ENCODE measurements around the gene PARP6.
A peak's percentile ranks its signal among the peaks of the same experiment; 100 is the strongest.
"Not testable (repeated sequence)": the region's sequence is repeated elsewhere in the genome, so short reads cannot be mapped to it uniquely, and the experiment has no call there.

PARP6 gene

DNA sequence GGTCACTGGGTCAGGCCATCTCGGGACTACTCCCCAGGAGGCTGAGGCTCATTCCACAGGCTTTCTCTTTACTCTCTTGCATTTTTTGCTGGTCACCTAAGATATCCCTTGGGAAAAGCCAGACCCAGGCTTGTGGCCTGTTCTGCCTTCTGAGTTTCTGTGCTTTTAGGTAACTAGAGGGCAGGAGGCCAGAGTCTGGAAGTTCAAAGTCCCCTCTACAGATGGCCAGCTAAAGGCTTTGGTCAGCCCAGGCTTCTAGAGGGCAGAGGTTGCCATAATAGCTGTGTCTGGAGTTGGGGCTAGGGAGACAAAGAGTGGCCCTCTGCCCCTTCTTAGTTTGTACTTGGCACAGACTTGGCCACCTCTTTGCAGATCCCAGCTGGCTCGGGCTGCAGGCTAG lies 8.4 kb upstream of the PARP6 start:
- DNase-seq (ENCODE audit: low spot score): no peak

DNA sequence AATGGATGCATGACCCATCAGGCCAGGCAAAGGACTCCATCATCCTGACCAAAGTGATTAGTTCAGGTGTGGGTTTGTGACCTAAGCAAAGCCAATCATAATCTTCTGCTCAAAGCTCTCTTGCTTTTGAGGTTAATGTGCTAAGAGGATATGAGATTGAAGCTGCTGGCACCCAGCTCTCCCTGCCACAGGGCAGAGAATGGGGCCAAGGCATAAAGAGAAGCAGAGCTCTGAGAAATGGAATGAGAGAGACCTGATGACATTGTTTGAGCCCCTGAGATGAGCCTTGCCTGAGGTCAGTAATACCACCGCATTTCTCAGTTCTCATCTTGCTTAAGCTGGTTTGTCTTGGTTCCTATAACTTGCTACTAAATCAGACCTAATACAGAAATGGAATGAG lies 6.4 kb upstream of the PARP6 start:
- DNase-seq (ENCODE audit: low spot score): no peak

DNA sequence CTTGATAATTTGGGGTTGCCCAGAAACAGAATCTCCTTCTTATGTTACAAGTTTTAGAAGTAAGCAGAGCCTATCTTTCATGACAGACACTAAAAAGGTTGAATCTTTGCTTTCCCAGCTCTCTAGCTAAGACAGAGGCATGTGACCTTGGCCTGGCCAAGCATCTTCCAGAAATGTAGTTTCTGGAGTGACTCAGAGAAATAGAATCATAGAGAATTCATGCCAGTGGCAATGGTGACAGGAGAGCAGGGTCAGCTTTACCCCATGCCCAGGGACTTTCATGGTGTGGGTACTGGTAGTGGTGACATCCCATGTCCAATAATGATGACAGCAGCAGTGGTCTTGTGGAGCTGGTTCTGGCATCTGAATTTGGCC lies 4.0 kb upstream of the PARP6 start:
- no peak for DNase-seq (ENCODE audit: low spot score)

DNA sequence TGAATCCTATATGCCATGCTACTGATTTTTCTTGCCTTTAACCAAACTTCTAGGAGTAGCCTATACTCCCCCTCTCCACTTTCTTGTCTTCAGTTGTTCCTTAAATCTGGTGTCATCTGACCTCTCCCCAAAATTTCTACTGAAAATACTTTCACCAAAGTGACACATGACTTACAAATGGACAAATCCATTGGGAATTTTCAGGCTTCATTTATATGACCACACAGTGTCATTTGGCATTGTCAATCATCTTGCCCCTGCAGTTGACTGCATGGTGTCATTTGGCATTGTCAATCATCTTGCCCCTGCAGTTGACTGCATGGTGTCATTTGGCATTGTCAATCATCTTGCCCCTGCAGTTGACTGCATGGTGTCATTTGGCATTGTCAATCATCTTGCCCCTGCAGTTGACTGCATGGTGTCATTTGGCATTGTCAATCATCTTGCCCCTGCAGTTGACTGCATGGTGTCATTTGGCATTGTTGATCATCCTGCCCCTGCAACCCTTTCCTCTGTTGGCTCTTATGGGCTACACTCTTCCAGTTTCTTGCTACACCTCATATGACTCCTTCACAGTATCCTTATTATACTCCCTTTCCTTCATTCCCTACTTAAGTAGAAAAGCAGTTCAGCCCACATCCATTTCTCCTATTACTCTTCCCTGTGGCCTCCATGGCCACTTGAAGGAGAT lies 3.4 kb upstream of the PARP6 start:
- not testable (repeated sequence) for DNase-seq (ENCODE audit: low spot score)

DNA sequence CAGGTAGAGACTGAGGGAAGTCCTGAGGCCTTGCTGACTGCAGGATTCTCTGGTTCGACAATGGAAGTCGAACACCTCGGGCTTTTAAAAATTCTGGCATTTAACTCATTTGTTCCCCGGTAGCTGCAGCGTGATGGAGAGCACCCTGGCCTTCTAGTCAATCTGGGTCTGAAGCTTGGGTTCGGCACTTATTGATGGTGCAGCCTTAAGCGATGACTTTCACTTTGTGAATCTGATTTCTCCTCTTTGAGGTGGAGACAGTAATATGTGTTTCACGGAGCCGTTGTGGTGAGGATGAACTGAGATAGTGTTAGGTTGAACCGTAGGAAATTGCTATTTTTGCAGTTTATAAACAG lies 621 bp upstream of the PARP6 start:
- DNase-seq (ENCODE audit: low spot score): no peak

DNA sequence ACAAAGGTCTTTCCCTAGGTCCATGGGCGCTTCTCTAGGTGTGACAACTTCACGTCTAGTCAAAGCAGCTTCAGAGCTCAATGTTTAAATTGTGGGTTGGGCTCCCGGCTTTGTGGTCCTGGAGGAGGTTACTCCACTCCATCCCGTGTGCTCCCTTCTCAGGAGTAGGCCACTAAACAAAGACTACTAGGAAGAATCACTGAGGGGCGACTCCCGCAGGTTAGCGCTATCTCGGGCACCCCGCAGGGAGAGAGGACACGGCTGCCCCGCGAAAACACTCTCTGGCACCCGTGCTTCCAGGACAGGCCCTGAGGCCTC lies 500 bp downstream of the PARP6 start:
- DNase-seq (ENCODE audit: low spot score): peak; percentile 38

DNA sequence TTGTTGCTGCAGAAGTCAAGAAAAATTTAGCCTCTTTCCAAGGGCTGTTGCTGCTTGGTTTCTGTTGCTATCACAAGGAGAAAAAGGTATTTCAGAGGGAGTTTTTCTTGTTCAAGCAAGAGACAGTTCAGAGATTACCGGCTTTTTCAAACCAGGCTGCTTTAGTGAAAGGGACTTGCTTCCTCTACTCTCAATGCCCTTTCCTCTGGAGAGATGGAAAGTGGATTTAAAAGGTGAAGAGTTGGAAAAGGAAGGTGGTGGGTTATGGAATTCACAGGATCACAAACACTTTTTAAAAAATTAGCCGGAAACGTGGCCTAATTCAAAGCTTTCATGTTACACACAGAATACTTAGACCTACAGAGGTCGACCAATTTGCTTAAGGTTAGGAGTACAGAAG lies 1.1 kb downstream of the PARP6 start:
- DNase-seq (ENCODE audit: low spot score): no peak

DNA sequence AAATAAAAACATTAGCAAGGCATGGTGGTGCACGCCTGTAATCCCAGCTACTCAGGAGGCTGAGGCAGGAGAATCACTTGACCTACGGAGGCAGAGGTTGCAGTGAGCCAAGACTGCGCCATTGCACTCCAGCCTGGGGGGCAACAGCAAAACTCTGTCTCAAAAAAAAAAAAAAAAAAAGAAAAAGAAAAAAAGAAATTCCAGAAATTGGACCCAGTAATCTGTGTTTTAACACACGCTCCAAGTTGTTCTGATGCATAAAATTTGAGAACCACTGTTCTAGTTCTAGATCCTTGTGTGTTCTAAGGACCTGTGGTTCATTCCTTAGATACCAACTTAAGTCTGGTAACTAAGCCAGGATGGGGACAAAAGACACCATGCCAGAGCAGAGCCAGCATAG lies 2.6 kb downstream of the PARP6 start:
- DNase-seq (ENCODE audit: low spot score): no peak

DNA sequence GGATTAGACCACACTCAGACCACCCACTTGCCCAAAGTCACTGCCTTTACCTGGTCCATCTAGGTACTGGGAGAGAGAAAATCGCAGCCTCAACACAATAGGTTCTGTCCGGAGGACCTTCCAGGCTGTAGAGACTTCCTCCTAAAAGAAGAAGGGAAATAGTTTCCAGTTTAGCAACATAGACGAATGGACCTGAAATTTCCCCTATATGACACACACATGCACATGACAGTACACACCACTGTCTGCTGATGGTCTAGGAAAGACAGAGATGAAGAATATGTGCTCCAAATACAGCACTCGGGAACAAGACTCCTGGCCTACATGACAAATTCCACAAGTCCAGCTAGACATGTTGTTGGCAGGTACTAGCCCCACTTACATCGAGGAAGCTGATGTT lies 7.3 kb downstream of the PARP6 start:
- no peak for DNase-seq (ENCODE audit: low spot score)

DNA sequence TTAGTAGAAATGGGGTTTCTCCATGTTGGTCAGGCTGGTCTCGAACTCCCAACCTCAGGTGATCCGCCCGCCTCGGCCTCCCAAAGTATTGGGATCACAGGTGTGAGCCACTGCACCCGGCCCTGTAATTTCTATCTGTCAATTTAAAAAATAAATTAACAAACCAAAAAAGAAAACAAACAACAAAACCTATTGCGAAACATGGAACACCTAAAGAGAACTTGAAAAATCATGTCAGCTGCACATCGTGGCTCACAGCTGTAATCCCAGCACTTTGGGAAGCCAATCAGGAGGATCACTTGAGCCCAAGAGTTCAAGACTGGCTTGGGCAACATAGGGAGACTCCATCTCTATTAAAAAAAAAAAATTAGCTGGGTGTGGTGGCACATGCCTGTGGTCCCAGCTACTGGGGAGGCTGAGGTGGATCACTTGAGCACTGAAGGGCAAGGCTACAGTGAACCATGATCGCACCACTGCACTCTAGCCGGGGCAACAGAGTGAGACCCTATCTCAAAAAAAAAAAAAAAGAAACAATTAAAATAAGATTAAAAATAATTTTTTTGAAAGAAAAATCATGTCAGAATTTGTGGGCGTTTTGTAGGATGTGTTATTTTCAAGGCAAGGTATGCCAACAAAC lies 19.6 kb downstream of the PARP6 start:
- DNase-seq (ENCODE audit: low spot score): no peak

DNA sequence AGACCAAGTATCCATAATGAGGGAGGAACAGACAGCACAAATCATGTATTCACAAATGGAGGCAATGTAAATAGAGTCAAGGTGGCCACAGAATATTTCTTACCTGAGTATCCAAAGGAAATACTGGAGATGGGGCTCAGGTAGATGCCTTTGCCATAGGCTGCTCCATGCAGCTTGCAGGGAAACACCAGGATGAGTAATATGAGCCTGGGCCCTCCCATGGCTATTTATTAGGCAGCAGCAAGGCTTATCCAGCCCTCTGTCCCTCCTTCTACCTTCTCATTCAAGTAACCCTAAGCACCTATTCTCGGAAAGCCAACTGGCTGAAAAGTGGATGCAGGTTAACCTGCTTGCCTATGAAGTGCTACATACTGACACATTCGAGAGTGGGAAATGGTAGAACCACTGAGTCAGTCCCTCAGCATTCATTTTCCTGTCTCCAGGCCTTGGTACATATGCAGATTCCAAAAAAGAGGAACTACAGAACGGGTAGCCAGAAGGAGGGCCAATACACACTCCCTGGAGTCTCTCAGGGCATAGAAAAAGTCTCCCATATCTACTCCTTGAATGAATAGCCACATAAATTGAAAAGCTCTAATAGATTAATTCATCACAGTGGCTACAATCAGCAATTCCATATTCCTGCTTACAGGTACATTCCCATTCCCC lies 23.1 kb downstream of the PARP6 start:
- DNase-seq (ENCODE audit: low spot score): no peak

DNA sequence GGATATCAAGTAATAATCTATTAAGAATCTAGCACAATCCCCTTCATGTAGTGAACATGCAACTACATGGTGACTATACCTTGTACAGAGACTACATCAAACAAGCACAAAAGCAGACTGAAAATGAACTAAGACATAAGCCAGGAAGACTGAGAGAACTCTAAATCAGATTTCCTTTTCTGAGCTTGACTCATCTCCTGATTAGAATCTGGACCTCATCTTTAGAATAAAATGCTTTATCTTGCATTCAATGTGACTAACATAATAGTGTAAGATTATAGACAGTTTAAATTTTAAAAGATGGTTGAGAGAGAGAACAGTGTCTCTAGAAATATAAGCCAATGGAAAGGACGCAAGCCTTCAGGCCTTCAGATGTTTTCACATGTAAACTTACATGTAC lies 23.8 kb downstream of the PARP6 start:
- DNase-seq (ENCODE audit: low spot score): no peak

DNA sequence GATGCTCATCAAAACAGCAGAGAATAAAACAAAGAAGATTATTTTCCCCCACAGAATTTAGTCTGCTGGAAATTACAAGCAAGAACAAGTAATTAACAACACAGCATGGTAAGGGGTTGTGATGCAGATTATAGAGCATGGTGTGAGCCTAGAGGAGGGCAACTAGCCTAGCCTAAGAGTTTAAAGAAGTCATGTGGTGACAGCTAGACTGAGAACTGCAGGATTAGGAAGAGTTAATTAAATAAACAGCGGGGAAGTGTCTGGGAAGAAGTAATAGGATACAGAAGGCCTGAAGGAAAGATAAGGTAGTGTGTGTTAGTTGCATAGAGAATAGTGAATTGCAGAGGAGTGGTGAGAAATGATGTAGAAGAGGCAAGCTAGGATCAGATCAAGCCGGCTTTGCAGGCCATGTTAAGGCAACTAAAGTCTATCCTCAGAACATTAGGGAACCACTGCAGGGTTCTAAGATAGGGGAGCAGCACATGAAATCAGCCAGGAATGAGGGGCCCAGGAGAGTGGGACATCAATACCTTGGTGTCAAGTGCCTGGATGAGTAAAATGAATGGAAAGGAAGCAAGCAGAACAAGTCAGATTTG lies 29.5 kb downstream of the PARP6 start:
- no peak for DNase-seq (ENCODE audit: low spot score)

DNA sequence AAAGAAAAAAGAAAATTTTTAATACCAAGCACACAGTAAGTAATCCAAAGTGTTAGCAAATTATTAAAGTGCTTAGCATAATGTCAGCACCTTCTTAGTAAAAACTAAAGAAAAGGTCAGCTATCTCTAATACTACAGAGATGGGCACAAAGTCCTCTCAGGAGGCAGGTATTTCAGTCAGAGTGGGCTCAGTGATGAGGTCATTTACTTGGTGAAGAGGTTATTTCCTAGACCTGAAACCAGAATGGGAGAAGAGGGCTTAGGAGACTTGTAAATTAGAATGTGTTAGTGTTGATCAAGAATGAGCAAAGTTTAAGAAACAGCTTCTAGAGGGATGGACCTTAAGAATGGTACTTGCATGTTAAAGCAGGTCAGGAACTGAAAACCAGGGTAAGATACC lies 32.7 kb downstream of the PARP6 start:
- no peak for DNase-seq (ENCODE audit: low spot score)

DNA sequence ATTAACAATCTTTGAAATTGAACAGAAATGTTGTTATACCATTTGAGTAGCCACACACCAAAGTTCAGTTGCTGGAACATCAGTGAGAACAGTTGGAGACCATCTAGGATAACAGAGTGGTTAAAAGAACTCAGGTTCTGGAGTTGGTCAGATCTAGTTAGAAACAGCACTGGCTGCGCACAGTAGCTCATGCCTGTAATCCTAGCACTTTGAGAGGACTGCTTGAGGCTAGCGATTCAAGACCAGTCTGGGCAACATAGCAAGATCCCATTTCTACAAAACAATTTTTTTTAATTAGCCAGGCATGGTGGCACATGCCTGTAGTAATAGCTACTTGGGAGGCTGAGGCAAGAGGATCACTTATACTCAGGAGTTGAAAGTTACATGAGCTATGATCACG lies 33.8 kb downstream of the PARP6 start:
- no peak for DNase-seq (ENCODE audit: low spot score)

DNA sequence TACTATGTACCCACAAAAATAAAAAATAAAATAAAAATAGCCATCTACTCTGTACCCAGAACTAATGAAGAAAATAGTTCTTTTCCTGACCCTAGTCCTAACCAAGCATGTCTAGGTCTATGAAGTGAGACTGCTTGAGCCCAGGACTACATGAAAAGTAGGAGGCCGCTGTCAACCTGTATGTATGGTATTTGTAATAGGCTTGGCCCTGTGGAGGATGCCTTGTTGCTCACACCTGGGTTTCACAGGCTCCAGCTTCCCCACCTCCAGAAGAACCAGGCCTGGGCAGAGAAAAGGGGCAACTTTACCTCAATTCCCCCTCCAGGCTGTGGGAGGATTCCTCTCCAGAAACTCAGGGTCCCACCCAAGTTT lies 34.5 kb downstream of the PARP6 start:
- no peak for DNase-seq (ENCODE audit: low spot score)

DNA sequence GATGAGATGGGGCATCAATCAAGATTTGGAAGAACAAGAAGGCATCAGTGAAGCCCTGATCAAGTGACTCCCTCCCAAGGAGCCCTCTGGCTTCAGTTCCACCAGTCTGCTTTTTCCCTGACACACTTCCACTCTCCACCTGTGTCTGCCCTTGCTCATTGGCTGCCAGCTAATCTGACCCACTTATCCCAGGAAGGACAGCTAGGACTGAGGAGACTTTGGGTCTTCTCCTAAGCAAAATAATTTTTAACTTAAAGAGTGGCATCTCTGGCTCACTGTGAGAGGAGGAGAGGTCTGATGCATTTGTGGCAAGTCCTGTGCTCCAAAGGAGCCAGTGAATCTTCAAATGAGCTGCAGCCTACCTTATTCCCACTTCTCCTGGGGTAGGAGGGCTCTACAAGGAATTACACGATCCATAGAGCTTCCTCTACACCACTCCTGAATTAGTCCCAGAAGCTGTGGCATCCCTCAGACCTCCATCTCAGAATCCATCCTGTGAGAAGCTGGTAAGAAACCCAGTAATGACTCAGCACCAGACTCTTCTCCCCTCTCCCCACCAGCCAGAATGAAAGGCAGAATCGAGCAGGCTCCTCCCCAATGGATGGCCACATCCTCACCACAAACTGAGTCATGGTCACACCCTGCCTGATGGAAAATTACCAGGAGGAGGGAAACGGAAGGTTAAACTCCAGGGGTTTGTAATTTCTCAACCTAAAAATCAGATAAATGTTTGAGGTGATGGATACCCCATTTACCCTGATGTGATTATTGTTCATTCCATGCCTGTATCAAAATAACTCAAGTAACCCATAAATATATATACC lies 35.1 kb downstream of the PARP6 start:
- DNase-seq (ENCODE audit: low spot score): peak; percentile 93

DNA sequence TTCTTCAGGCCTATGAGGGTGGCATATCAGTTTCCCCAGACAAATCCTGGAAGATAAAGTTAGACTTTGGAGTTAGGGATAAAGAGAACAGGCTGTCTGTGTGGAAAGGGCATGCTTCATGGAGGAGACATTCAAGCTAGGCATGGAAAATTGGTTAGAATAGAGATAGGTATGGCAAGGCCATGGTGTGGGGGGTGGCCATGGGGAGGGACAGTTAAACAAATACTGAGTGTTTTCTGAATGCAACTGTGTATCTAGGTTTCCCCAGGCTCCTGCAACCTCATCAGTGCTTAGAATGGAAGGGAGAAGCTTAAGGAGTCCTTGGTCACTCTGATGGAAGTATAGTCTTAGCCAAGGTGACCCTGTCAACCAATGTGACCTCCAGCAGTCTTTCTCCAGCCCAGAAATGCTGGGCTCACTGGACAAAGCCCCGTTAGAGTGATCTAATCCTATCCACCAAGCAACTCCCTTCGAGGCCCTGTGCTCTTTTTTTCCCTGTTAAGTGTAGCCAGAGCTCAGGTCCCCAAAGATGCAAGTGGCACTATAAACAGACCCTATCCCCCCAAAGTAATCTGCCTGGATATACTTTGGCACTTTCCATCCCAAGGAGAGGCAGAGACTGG lies 35.9 kb downstream of the PARP6 start:
- DNase-seq (ENCODE audit: low spot score): no peak

DNA sequence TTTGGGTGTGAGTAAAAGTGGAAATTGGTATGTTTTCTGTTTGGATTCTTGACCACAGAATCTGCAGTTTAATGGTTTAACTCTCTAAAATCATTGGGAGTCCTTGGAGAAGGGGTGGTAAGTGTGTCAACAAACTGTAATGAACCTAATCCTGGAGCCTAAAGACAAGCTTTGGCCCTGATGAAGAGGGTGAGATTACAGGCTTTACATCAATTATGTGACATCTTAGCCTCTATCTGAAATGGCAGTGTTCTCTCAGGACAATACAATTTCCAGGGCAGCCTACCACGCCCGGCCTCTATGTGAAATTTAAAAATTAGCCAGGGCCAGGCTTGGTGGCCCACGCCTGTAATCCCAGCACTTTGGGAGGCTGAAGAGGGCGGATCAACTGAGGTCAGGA lies 37.1 kb downstream of the PARP6 start:
- DNase-seq (ENCODE audit: low spot score): no peak

DNA sequence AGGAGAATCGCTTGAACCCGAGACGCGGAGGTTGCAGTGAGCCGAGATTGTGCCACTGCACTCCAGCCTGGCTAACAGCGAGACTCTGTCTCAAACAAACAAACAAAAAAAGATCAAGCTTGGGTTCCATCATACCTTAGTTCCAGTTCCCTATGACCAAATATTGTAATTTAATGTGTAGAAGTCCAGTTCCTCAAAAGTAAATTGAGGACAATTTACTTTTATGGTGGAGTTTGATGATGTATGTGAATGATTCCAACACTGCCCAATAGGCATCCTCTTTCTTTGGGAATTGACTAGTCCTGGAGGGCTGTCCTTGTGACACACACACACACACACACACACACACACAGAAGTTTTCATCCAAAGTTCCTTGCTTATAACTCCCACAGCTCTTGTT lies 38.6 kb downstream of the PARP6 start:
- DNase-seq (ENCODE audit: low spot score): no peak

DNA sequence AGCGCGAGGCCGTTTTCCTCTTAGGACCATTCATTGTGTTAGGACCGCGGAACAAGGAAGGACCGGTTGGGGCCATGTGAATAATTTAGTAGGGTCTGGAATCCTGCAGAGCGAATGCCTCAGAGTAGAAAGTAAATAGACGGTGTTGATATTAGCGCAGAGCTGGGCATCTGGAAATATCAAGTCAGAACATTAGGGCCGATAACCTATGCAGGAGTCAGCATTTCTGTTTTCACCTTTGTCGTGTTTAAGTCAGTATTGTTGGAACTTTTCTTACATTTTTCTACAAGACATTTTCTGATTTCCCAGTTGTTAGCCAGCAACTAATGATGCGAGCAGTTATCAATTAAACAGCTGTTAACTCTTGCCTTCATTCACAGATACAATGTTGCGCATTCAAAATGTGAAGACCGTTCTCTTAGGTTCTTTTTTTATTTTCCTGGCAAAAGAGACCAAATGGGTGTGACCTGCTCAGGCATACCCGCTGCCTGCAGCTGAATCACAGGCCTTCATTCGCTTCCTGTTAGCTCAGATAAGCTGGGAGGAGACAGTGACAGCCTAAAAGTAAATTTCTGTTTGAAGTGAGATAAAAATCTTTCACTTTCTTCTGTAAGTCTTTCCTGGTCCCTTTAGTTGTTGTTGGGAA lies 40.4 kb downstream of the PARP6 start:
- DNase-seq (ENCODE audit: low spot score): peak; percentile 85
